DMS114 treated with DMSO at 0.1 percent for 48 hours (cell line): ENCODE data around the gene CD70.
"Not testable (repeated sequence)": the region's sequence is repeated elsewhere in the genome, so short reads cannot be mapped to it uniquely, and the experiment has no call there.

Experiments used
- DNase-seq: peaks from one replicate; lab custom pipeline; 2025; ENCODE audit not compliant: unreplicated experiment; lab: John Stamatoyannopoulos, UW

Gene CD70

GRCh38 chr19:6598254-6598892 is 7.4 kb upstream of the CD70 start:
- not testable (repeated sequence) for DNase-seq

- DNase-seq: not testable (repeated sequence)
Observed at GRCh38 chr19:6597471-6598253, 6.7 kb upstream of the CD70 start.

GRCh38 chr19:6596621-6597020 is 5.7 kb upstream of the CD70 start:
- no peak for DNase-seq

GRCh38 chr19:6593651-6594416 is 2.9 kb upstream of the CD70 start:
- no peak for DNase-seq

- no peak for DNase-seq
Observed at GRCh38 chr19:6590258-6590826, 608 bp downstream of the CD70 start.

GRCh38 chr19:6589711-6590257 is 1.2 kb downstream of the CD70 start:
- DNase-seq: no peak

- no peak for DNase-seq
Observed at GRCh38 chr19:6588508-6589345, 2.2 kb downstream of the CD70 start.

GRCh38 chr19:6587998-6588507 is 2.9 kb downstream of the CD70 start:
- DNase-seq: no peak

- DNase-seq: no peak
Observed at GRCh38 chr19:6587093-6587820, 3.7 kb downstream of the CD70 start.

GRCh38 chr19:6586726-6587092 is 4.2 kb downstream of the CD70 start:
- no peak for DNase-seq

- no peak for DNase-seq
Observed at GRCh38 chr19:6586056-6586455, 4.9 kb downstream of the CD70 start.

GRCh38 chr19:6582515-6583484 is 8.2 kb downstream of the CD70 start:
- not testable (repeated sequence) for DNase-seq

GRCh38 chr19:6580313-6580712 is 10.6 kb downstream of the CD70 start:
- no peak for DNase-seq

GRCh38 chr19:6579450-6580178 is 11.3 kb downstream of the CD70 start:
- DNase-seq: no peak

GRCh38 chr19:6577476-6578125 is 13.3 kb downstream of the CD70 start:
- no peak for DNase-seq

- no peak for DNase-seq
Observed at GRCh38 chr19:6576869-6577475, 14.0 kb downstream of the CD70 start.

- no peak for DNase-seq
Observed at GRCh38 chr19:6573350-6573749, 17.6 kb downstream of the CD70 start.
